ENCODE data around the gene MADD.

MADD gene

GRCh38 chr11:47295385-47295784 lies 25.5 kb downstream of the MADD start:
- TF ChIP-seq CTCF (IDR thresholded peaks at IDR 0.05; ENCODE audit: insufficient read depth, low read depth, low read length, missing control alignments): no peak
- DNase-seq (ENCODE audit: low read depth): no peak
- no peak overlapping the region for H3K4me3 ChIP-seq (ENCODE audit: low read depth, low read length)

GRCh38 chr11:47296045-47296444 lies 26.1 kb downstream of the MADD start:
- no peak for DNase-seq (ENCODE audit: low read depth)
- TF ChIP-seq CTCF (IDR thresholded peaks at IDR 0.05; ENCODE audit: insufficient read depth, low read depth, low read length, missing control alignments): no peak
- no peak overlapping the region for H3K4me3 ChIP-seq (ENCODE audit: low read depth, low read length)

GRCh38 chr11:47299078-47299477 lies 29.1 kb downstream of the MADD start:
- TF ChIP-seq CTCF (IDR thresholded peaks at IDR 0.05; ENCODE audit: insufficient read depth, low read depth, low read length, missing control alignments): no peak
- DNase-seq (ENCODE audit: low read depth): no peak
- no peak overlapping the region for H3K4me3 ChIP-seq (ENCODE audit: low read depth, low read length)

DNA sequence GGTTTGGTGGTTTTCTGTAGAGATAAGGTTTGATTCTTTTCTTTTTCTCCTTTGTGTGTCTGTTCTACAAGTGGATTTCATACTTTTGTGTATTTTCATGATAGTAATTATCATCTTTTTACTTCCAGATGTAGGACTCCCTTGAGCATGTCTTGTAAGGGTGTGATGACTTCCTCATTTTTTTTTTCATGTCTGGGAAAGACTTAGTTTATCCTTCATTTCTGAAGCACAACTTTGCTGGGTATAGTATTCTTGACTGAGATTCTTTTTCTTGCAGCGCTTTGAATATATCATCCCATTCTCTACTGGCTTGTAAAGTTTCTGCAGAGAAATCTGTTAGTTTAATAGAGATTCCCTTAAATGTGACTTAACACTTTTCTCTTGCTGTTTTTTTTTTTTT lies 32.9 kb downstream of the MADD start:
- H3K4me3 ChIP-seq (ENCODE audit: low read depth, low read length): no peak overlapping the region
- DNase-seq (ENCODE audit: low read depth): no peak
- no peak for TF ChIP-seq CTCF (IDR thresholded peaks at IDR 0.05; ENCODE audit: insufficient read depth, low read depth, low read length, missing control alignments)

DNA sequence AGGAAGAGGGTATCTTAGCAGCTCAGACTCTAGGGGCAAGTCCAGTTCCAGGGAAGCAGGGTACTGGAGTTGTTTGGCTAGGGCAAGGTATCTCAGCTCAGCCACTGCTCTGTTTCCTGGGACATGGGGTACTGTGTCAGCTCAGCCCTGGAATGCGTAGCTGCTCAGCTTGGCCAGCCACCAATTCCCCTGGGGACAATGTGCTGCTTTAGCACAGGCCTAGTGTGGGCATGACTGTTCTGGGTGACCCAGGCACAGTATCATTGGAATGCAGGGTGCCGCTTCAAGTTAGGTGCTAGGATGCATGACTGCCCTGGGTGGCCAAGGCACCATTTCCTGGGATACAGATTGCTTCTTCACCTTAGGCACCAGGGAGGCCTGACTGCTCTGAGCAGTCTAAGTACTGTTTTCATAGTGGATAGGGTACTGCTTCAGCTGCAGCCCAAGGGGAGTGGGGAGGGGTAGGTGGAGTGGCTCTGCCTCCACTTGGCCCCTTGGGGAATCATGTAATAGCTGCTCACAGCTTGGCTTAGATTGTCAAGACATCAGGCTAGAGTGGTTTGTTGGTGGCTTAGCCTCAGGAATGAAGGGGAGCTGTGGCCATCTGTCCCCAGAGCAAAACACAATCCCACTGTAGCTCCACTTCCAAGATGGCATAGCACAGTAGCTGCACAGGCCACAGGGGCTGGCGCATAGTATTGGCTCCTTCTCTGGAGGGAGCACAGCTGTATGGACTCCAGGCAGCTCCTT lies 36.0 kb downstream of the MADD start:
- no peak overlapping the region for H3K4me3 ChIP-seq (ENCODE audit: low read depth, low read length)

DNA sequence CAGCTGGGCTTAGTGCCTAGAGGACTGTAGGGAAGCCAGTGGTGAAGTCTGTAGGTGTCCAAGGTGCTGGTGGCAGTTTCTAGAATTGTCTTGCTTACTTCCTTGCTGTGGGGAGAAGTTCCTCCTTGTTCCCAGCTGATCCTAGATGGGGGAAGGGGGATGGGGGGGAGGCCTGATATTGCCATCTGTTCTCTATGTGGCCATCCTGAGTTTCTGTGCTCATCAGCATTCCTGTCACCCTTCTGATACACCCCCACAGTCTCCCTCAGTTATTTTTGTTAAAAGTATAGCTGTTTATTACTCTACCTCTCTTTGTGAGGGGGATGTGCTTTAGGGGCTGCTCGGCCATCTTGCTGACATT lies 36.5 kb downstream of the MADD start:
- no peak for DNase-seq (ENCODE audit: low read depth)
- H3K4me3 ChIP-seq (ENCODE audit: low read depth, low read length): no peak overlapping the region
- no peak for TF ChIP-seq CTCF (IDR thresholded peaks at IDR 0.05; ENCODE audit: insufficient read depth, low read depth, low read length, missing control alignments)

More for the DNA sequence above, 36.0 kb downstream of the MADD start:
- TF ChIP-seq CTCF (IDR thresholded peaks at IDR 0.05; ENCODE audit: insufficient read depth, low read depth, low read length, missing control alignments): no peak
- DNase-seq (ENCODE audit: low read depth): no peak
